NT2/D1 (cell line): ENCODE results near the gene MYO3B.
A peak's percentile ranks its signal among the peaks of the same experiment; 100 is the strongest.

Experiments
- DNase-seq: peaks from one replicate; pipeline ENCODE4 v3.0.0-alpha.2; 2011; ENCODE audit warnings: low read depth, low spot score
- H3K27me3 ChIP-seq: 2 replicates; pipeline ENCODE4 v1.6.0; 2011; ENCODE audit warnings: mild to moderate bottlenecking; ENCODE audit not compliant: insufficient read length, insufficient read depth
- H3K36me3 ChIP-seq: 2 replicates; pipeline ENCODE4 v1.6.1; 2011; ENCODE audit warnings: mild to moderate bottlenecking, low read length, mixed read lengths; ENCODE audit not compliant: insufficient read depth, insufficient read length
- H3K4me1 ChIP-seq: 2 replicates; pipeline ENCODE4 v1.5.1; 2011; ENCODE audit not compliant: insufficient read depth, insufficient read length
- H3K4me3 ChIP-seq: 2 replicates; pipeline ENCODE4 v1.5.1; 2011; ENCODE audit warnings: low read depth; ENCODE audit not compliant: insufficient read length
- H3K9ac ChIP-seq: 2 replicates; pipeline ENCODE4 v1.6.0; 2011; ENCODE audit warnings: low read depth; ENCODE audit not compliant: insufficient read length
- H3K9me3 ChIP-seq: 2 replicates; pipeline ENCODE4 v1.5.1; 2011; ENCODE audit warnings: mild to moderate bottlenecking, low read length; ENCODE audit not compliant: insufficient read depth
- SUZ12 ChIP-seq: IDR thresholded peaks from 2 replicates; pipeline ENCODE4 v1.6.1; 2011; ENCODE audit not compliant: insufficient read length, insufficient read depth; ENCODE audit errors: extremely low read depth
- YY1 ChIP-seq: IDR thresholded peaks from 2 replicates; pipeline ENCODE4 v1.6.1; 2011; ENCODE audit not compliant: insufficient read length, insufficient read depth
- ZNF274 ChIP-seq: IDR thresholded peaks from 2 replicates; pipeline ENCODE4 v1.6.1; 2011; ENCODE audit warnings: mild to moderate bottlenecking, low read depth, low read length

The MYO3B gene

DNA sequence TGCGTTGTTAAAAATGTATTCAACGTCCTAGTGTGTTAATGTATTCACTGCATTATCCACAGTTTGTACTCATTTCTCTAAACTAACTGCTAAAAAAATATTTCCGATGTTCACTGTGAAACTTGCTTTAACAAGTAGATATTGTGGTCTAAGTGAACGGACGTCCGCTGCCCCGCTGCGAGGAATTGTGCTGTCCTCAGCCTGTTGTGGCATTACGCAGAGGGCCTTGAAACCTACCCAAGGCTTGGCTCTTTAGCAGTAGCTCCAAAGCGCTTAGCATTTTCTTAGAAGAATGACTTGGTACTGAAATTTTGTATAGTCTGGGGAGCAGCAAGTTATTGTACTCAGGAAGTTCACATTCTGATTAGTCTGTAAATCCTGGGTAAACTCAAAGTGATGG lies 400.7 kb downstream of the MYO3B start:
- no peaks in the 10 kb centered on the region for H3K27me3 ChIP-seq
- H3K4me1 ChIP-seq: peaks cover 5% of the 10 kb centered on the region
- H3K9ac ChIP-seq: no peak overlapping the region
- H3K4me3 ChIP-seq: no peak overlapping the region
- TF ChIP-seq SUZ12 (no peak), ZNF274 (no peak), YY1 (no peak)
- DNase-seq: no peak
- no peaks in the 10 kb centered on the region for H3K36me3 ChIP-seq
- H3K9me3 ChIP-seq: no peaks in the 10 kb centered on the region

GRCh38 chr2:170579511-170579910 lies 401.6 kb downstream of the MYO3B start:
- peaks cover 5% of the 10 kb centered on the region for H3K4me1 ChIP-seq
- no peak overlapping the region for H3K9ac ChIP-seq
- no peak for DNase-seq
- H3K9me3 ChIP-seq: no peaks in the 10 kb centered on the region
- no peak for TF ChIP-seq ZNF274
- TF ChIP-seq YY1: no peak
- no peak for TF ChIP-seq SUZ12
- H3K4me3 ChIP-seq: no peak overlapping the region
- H3K36me3 ChIP-seq: no peaks in the 10 kb centered on the region
- no peaks in the 10 kb centered on the region for H3K27me3 ChIP-seq

DNA sequence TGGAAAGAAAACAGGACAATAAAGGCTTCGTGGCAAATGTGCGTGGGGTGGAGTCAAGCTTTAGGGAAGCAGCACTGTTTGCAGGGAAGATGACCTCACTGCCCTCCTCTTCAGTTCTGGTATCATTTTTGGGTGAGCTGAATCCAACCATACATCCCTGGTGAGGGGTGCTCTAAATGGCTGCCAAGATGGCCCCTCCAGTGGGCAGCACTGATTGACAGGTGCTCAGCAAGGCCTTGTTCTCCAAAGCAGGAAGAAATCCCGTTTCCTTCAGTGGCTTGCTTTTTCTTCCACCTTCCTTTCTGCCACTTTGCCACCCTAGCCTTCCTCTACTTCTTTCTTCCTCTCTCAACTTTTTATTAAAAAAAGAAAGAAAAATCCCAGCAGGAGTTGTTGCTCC lies 404.4 kb downstream of the MYO3B start:
- peaks cover 5% of the 10 kb centered on the region for H3K4me1 ChIP-seq
- H3K4me3 ChIP-seq: no peak overlapping the region
- H3K27me3 ChIP-seq: no peaks in the 10 kb centered on the region
- TF ChIP-seq ZNF274 (no peak), SUZ12 (no peak), YY1 (no peak)
- H3K9ac ChIP-seq: no peak overlapping the region
- DNase-seq: no peak
- peaks cover 6% of the 10 kb centered on the region; the same call in 1 of the 2 replicates for H3K9me3 ChIP-seq
- H3K36me3 ChIP-seq: no peaks in the 10 kb centered on the region

DNA sequence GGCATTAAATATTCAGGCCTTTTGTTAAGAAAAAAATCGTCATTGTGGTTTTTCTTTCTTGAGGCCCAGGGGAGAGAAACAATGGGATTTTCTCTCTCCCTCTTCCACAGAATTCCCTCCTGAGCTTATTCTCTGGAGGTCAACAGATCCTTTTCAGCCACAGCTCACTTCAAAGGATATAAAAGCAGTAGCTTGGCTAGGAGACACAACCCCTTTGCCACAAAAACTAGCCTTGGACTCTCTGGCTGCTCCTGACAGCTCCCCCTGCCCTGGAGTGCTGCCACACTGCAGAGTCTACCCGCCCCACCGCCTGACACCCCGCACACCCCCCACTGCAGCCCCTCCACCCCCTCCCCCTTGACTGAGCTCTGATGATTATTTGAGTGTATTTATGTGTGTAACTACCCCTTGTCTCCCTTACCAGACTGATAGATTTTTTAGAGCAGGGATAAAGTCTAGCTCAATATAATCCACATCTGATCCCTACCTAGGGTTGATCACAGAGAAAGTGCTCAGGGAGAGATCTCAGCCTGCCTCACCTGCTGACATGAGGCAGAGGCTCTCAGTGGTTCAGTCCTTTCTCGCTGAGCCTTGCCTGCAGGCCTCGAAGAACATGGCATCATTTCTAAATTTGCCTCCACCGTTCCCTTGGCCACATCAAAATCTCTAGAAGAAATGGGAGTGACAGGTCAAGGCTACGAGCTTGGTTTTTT lies 405.0 kb downstream of the MYO3B start:
- H3K4me3 ChIP-seq: no peak overlapping the region
- peaks cover 5% of the 10 kb centered on the region for H3K4me1 ChIP-seq
- TF ChIP-seq YY1: no peak
- TF ChIP-seq SUZ12: no peak
- TF ChIP-seq ZNF274: no peak
- H3K9me3 ChIP-seq: peaks cover 6% of the 10 kb centered on the region; the same call in 1 of the 2 replicates
- no peaks in the 10 kb centered on the region for H3K27me3 ChIP-seq
- peak; percentile 33 for DNase-seq
- H3K36me3 ChIP-seq: no peaks in the 10 kb centered on the region
- H3K9ac ChIP-seq: no peak overlapping the region

- no peak for DNase-seq
- no peaks in the 10 kb centered on the region for H3K36me3 ChIP-seq
- H3K9me3 ChIP-seq: peaks cover 6% of the 10 kb centered on the region; the same call in 1 of the 2 replicates
- no peak overlapping the region for H3K9ac ChIP-seq
- no peaks in the 10 kb centered on the region for H3K27me3 ChIP-seq
- H3K4me3 ChIP-seq: no peak overlapping the region
- no peak for TF ChIP-seq ZNF274
- no peak for TF ChIP-seq SUZ12
- TF ChIP-seq YY1: no peak
- peaks cover 2% of the 10 kb centered on the region for H3K4me1 ChIP-seq
Measured at GRCh38 chr2:170585067-170585466, 407.1 kb downstream of the MYO3B start.

- no peak overlapping the region for H3K4me3 ChIP-seq
- no peak for DNase-seq
- H3K36me3 ChIP-seq: no peaks in the 10 kb centered on the region
- peaks cover 6% of the 10 kb centered on the region; the same call in 1 of the 2 replicates for H3K9me3 ChIP-seq
- TF ChIP-seq ZNF274 (no peak), SUZ12 (no peak), YY1 (no peak)
- H3K27me3 ChIP-seq: no peaks in the 10 kb centered on the region
- no peak overlapping the region for H3K9ac ChIP-seq
- H3K4me1 ChIP-seq: peaks cover 2% of the 10 kb centered on the region
Measured at GRCh38 chr2:170586571-170587095, 408.7 kb downstream of the MYO3B start.

GRCh38 chr2:170587117-170587516 lies 409.2 kb downstream of the MYO3B start:
- TF ChIP-seq ZNF274 (no peak), SUZ12 (no peak)
- Histone ChIP-seq H3K9me3 (peaks cover 6% of the 10 kb centered on the region; the same call in 1 of the 2 replicates), H3K36me3 (no peaks in the 10 kb centered on the region), H3K4me1 (peaks cover 2% of the 10 kb centered on the region), H3K9ac (no peak overlapping the region), H3K4me3 (no peak overlapping the region), H3K27me3 (no peaks in the 10 kb centered on the region)
- DNase-seq: no peak
